Activated CD8-positive, alpha-beta T cell treated with anti-CD3 and anti-CD28 coated beads, Interleukin-2, amount 10 ng/mL, durations not matched to agents 7 days and 5 days (primary cell): ENCODE measurements around the gene PSTPIP1. TPM values are rescaled to one million over a fixed set of nuclear protein-coding genes. Genes with fewer than 3 reads are reported as not detected.
A peak's percentile ranks its signal among the peaks of the same experiment; 100 is the strongest.

Experiments used
- ATAC-seq: fragments of 150-1000 bp; cut with Tn5 transposase; one replicate; pipeline ENCODE4 v1.10.0; 2021; ENCODE audit warnings: moderate library complexity
- CTCF ChIA-PET: fragments of 350-600 bp; sonication (Branson Sonifier 250); formaldehyde crosslinking; loops from one replicate; lab custom pipeline; 2021; ENCODE audit warnings: antibody characterized with exemption; lab: Charles Lee
- POLR2A ChIA-PET: fragments of 350-600 bp; sonication (Branson Sonifier 250); formaldehyde crosslinking; loops from one replicate; lab custom pipeline; 2021; ENCODE audit warnings: antibody characterized with exemption; lab: Charles Lee
- DNase-seq: peaks from one replicate; pipeline ENCODE4 v3.0.0-alpha.2; 2020
- H3K27ac Mint-ChIP-seq: one replicate; pipeline ENCODE4 v1.8.0; 2021; ENCODE audit warnings: mild to moderate bottlenecking, mixed read lengths
- H3K27me3 Mint-ChIP-seq: one replicate; pipeline ENCODE4 v1.8.0; 2021; ENCODE audit warnings: low read depth, mixed read lengths
- H3K36me3 Mint-ChIP-seq: one replicate; pipeline ENCODE4 v1.8.0; 2021; ENCODE audit warnings: low read depth, mixed read lengths
- H3K4me1 Mint-ChIP-seq: one replicate; pipeline ENCODE4 v1.8.0; 2021; ENCODE audit warnings: low read depth, mixed read lengths
- H3K4me3 Mint-ChIP-seq: one replicate; pipeline ENCODE4 v1.8.0; 2021; ENCODE audit warnings: mild to moderate bottlenecking, mixed read lengths
- H3K9me3 Mint-ChIP-seq: one replicate; pipeline ENCODE4 v1.8.0; 2022; ENCODE audit warnings: mixed read lengths; ENCODE audit not compliant: insufficient read depth
- total RNA-seq, 2 experiments: library from RNA; stranded (reverse); gene quantifications; one replicate each; pipeline ENCODE4 v1.2.3, GENCODE V29; 2021

PSTPIP1 gene
- total RNA-seq, 2 experiments from 2014 or later: 208 to 212 TPM

DNA sequence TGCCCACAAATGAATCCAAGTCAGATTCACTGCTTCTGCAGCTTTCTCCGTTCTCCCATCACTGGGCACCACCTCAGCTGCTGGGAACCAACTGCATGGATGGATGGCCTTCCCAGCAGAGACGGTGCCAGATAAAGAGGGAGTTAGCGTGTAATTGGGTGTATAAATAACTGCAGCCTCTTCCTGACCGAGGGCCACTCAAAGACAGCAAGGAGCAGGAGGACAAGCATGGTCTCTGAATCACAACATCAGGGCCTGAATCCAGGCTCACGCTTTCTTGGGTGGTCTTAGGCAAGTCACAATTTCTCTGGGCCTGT, 44.2 kb downstream of the PSTPIP1 start:
- H3K36me3 Mint-ChIP-seq: peaks cover 77% of the 10 kb centered on the region
- no peak overlapping the region for H3K27ac Mint-ChIP-seq
- CTCF ChIA-PET: no interaction called here
- H3K4me3 Mint-ChIP-seq: no peak overlapping the region
- H3K27me3 Mint-ChIP-seq: no peaks in the 10 kb centered on the region
- peaks cover 15% of the 10 kb centered on the region for H3K9me3 Mint-ChIP-seq
- POLR2A ChIA-PET: no interaction called here
- DNase-seq (no peak), ATAC-seq (no peak)
- no peaks in the 10 kb centered on the region for H3K4me1 Mint-ChIP-seq

DNA sequence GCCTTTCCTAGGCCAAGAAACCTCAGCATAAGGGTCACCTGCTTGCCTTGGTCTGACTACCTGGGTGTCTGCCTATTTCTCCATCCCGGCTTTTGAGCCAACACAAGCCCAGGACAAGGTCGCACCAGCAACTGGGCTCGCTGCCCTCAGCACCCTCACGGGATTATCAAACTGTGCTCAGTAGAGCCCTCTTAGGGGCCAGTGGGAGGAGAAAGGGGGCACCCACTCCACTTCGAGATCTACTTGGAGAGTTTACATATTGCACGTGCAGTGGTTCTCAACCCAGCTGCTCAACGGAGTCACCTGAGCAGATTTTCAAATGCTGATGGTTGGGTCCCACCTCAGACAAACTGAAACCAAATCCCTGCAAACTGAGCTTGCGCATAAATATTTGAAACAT, 44.9 kb downstream of the PSTPIP1 start:
- DNase-seq: peak; percentile 18
- Mint-ChIP-seq H3K9me3 (peaks cover 15% of the 10 kb centered on the region), H3K27ac (no peak overlapping the region), H3K4me3 (no peak overlapping the region), H3K27me3 (no peaks in the 10 kb centered on the region), H3K4me1 (no peaks in the 10 kb centered on the region), H3K36me3 (peaks cover 77% of the 10 kb centered on the region)
- ATAC-seq: no peak
- ChIA-PET POLR2A (no interaction called here), CTCF (no interaction called here)

DNA sequence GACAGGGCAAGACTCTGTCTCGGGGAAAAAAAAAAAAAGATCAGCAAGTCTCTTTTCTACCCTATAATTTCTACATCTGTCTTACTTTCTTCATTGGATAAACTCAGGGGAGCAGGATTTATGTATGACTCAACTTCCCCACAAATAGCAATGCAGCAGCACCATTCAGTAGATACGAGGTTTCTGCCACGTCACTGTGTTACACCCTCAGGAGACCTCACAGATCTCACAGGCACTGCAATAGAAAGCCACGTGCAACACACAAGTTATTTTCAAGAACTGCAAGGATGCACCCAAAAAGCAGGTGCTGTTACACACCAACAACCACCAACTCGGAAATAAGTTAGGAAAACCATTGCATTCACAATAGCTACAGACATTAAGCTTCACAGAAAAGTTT, 45.7 kb downstream of the PSTPIP1 start:
- DNase-seq: peak; percentile 23
- no peak for ATAC-seq
- Mint-ChIP-seq H3K27me3 (no peaks in the 10 kb centered on the region), H3K27ac (peak overlapping the region; percentile 35), H3K4me1 (no peaks in the 10 kb centered on the region), H3K9me3 (peaks cover 18% of the 10 kb centered on the region), H3K4me3 (peak overlapping the region; percentile 16), H3K36me3 (peaks cover 77% of the 10 kb centered on the region)
- ChIA-PET CTCF (no interaction called here), POLR2A (interaction anchor here (1.7 kb wide), 1 partner anchor 10 kb away, joined by 4 read pairs; no protein-coding TSS in a partner anchor)

DNA sequence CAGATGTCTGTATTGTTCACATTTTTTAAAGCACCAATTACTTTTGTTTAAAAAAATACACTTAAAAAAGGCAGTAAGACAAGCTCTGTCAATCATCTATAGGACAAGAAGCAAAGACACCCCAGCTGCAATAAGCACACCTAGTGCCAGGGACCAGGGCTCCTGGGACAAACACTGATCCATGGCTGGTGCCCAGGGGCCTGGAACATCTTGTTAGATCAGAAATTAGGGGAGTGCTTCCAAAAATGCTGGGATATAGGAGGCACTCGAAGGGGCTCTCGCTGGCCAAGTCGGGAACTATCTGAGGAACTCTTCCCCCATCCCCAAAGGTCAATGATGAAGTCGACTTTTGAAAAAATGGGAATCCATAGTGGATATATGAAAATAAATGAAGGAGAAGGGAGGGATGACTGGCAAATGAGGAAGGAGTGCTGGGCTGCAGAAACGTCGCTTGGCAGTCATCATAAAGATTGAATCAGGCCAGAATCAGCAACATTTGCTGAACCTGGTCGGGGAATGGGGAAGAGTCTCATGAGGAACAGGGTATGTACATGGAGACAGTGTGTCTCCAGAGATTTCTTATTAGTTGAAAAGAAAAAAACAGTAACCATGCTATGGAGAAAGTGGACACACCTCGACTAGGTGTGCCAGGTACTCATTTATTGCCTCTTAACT, 47.5 kb downstream of the PSTPIP1 start:
- H3K36me3 Mint-ChIP-seq: peaks cover 73% of the 10 kb centered on the region
- peak overlapping the region; percentile 20 for H3K27ac Mint-ChIP-seq
- POLR2A ChIA-PET: interaction anchor here (1.2 kb wide), 1 partner anchor 9 kb away, joined by 3 read pairs; no protein-coding TSS in a partner anchor

DNA sequence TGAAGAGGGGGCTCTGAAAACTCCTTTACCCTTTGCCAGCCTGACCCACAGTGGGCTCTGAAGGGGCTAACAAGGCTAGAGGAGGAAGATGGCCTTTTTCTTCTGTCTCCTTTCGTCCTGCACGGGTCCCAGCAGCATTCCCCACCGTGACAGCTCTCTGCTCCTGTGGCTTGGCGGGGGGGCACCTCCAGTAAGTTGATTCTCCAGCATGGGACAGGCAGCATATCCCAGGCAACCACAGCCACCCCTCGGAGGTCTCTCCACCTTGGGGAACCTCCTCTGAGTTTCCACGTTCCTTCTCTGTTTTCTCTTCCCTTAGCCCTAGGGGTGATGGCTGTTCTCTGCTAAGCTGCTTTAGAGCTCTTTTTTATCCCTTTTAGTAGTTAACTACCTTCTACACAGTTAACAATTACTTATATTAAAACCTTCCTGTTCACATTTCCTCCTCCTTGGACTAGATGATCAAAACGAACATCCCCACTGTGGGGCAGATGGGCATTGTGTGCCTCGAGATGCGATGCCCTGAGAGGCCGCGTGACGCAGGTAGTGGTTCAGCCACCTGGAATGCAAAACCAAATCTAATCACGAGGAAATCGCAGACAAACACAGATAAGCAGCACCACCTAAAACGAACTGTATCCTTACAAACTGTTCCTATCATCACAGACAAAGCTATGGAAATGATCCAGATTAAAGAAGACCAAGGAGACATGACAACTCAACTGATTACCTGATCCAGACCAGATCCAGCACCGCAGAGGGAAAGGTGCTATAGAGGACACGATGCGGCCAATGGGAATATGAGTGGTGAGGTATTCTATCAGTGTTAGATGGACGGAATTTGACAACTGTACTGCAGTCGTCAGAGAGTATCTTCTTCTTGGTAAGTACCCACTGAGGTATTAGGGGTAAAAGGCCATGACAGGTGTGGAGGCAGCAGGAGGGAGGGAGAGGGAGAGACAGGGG, 48.3 kb downstream of the PSTPIP1 start:
- Mint-ChIP-seq H3K27ac (peak overlapping the region; percentile 27), H3K36me3 (peaks cover 74% of the 10 kb centered on the region), H3K4me1 (no peaks in the 10 kb centered on the region), H3K27me3 (no peaks in the 10 kb centered on the region), H3K4me3 (no peak overlapping the region), H3K9me3 (peaks cover 26% of the 10 kb centered on the region)
- peak; percentile 21 for DNase-seq
- no peak for ATAC-seq
- CTCF ChIA-PET: interaction anchor here (2.0 kb wide), 1 partner anchor 70 kb away, joined by 7 read pairs; no protein-coding TSS in a partner anchor
- POLR2A ChIA-PET: interaction anchor here (1.0 kb wide), 1 partner anchor 16 kb away, joined by 3 read pairs; no protein-coding TSS in a partner anchor

More for the DNA sequence above, 47.5 kb downstream of the PSTPIP1 start:
- CTCF ChIA-PET: interaction anchor here (2.0 kb wide), 1 partner anchor 69 kb away, joined by 7 read pairs; no protein-coding TSS in a partner anchor
- peaks cover 19% of the 10 kb centered on the region for H3K9me3 Mint-ChIP-seq
- no peaks in the 10 kb centered on the region for H3K4me1 Mint-ChIP-seq
- DNase-seq (peak; percentile 20), ATAC-seq (no peak)
- no peak overlapping the region for H3K4me3 Mint-ChIP-seq
- H3K27me3 Mint-ChIP-seq: no peaks in the 10 kb centered on the region

DNA sequence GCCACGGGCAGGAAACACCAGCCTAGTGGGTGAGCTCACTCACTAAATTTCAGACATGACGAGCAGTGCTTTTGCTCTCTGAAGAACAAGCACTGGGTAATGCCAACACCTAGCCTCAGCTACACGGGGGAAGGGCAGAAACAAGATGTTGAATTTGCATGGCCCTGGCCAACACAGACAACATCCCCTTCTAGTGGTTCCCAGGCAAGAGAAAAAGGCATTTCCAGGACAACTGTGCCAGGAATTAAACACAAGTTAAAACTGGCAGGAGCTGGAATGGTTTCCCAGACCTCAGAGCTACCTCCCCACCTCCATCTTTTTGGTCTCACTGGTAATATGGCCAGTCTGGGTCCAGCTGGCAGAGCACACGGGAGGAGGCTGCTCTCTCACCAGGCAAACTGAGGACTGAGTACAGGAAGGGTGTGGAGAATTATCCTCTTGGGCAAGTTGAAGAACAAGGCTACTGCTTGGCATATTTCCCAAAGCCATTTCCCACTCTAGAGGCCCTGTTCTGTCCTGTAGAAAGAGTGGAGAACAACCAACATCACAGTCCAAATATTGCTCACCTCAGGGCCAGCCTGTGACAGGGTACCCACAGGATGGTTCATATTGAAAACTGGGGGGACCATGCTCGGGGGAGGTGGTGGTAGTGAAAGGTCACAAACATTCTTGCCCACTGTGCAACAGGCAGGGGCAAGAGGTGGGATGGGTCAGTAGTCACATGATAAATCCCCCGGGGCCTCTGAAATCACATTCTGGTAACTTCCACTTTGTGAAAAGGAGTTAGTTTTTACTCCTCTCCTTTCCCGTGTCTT, 49.5 kb downstream of the PSTPIP1 start:
- Mint-ChIP-seq H3K4me3 (no peak overlapping the region), H3K36me3 (peaks cover 75% of the 10 kb centered on the region), H3K27me3 (no peaks in the 10 kb centered on the region), H3K27ac (no peak overlapping the region), H3K9me3 (peaks cover 26% of the 10 kb centered on the region), H3K4me1 (no peaks in the 10 kb centered on the region)
- POLR2A ChIA-PET: interaction anchor here (1.0 kb wide), 1 partner anchor 15 kb away, joined by 3 read pairs; no protein-coding TSS in a partner anchor
- ATAC-seq: no peak
- CTCF ChIA-PET: interaction anchor here (2.0 to 2.3 kb wide), 2 partner anchors 12 to 71 kb away, joined by 7 read pairs; no protein-coding TSS in a partner anchor
- peak; percentile 19 for DNase-seq

DNA sequence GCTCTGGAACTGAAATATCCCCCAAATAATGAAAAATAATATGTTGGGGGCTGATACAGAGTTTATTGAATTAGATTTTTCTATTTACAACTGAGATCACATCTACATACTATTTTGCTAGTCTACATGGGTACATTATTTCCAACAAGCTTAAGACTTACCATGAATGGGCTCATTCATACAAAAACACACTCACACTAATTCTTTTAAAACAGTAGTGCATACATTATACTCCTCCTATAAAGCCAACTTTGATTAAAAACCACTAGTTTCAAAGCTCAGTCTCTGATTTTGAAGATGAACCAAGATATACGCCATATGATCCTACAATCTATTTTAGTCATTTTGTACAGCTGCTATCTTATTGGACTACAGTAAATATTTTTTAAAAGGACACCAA, 51.1 kb downstream of the PSTPIP1 start:
- Mint-ChIP-seq H3K36me3 (peaks cover 77% of the 10 kb centered on the region), H3K27ac (no peak overlapping the region), H3K9me3 (peaks cover 21% of the 10 kb centered on the region), H3K27me3 (no peaks in the 10 kb centered on the region), H3K4me3 (no peak overlapping the region), H3K4me1 (no peaks in the 10 kb centered on the region)
- ATAC-seq (no peak), DNase-seq (no peak)
- POLR2A ChIA-PET: interaction anchor here (0.9 to 1.7 kb wide), 2 partner anchors 13 to 52 kb away, joined by 3 to 5 read pairs; no protein-coding TSS in a partner anchor
- CTCF ChIA-PET: interaction anchor here (0.9 to 2.3 kb wide), 3 partner anchors 11 to 72 kb away, joined by 3 to 7 read pairs (median 5); no protein-coding TSS in a partner anchor

DNA sequence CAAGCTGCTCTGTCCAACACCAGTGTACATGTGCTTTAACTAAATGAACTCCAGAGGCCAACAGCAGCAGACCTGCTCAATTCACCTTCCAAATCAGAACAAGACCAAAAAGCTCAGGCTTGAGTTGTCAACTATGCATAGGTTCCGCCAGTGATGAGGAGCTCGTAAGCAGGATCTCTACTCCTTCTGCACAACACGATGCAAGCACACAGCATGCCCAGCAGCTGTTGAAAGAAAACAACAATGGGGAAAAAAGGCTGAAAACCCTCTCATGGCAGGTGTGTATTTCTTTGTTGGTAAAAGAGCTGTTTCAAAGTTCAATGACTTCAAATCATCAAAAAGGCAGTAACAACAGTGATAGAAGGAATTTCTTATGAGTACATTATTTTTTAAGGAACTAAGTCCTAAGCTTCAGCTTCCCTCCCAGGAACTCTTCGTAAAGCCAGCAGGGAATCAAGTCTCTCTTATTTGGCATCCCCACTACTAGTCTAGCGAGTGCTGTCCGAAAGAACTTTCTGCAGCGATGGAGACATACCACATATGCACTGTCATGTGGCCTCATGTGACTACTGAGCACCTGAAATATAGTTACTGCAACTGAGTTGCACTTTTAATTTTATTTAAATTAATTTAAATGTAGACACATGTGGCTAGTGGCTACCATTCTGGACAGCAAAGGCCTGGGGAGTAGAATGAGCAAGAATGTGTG, 51.9 kb downstream of the PSTPIP1 start:
- no peak overlapping the region for H3K4me3 Mint-ChIP-seq
- H3K27me3 Mint-ChIP-seq: no peaks in the 10 kb centered on the region
- no peak overlapping the region for H3K27ac Mint-ChIP-seq
- DNase-seq (no peak), ATAC-seq (no peak)
- no peaks in the 10 kb centered on the region for H3K4me1 Mint-ChIP-seq
- H3K9me3 Mint-ChIP-seq: peaks cover 18% of the 10 kb centered on the region
- ChIA-PET POLR2A (interaction anchor here (1.7 kb wide), 1 partner anchor 12 kb away, joined by 5 read pairs; no protein-coding TSS in a partner anchor), CTCF (interaction anchor here (0.7 to 2.3 kb wide), 6 partner anchors 10 to 496 kb away, joined by 3 to 7 read pairs (median 4); no protein-coding TSS in a partner anchor)
- H3K36me3 Mint-ChIP-seq: peaks cover 73% of the 10 kb centered on the region

DNA sequence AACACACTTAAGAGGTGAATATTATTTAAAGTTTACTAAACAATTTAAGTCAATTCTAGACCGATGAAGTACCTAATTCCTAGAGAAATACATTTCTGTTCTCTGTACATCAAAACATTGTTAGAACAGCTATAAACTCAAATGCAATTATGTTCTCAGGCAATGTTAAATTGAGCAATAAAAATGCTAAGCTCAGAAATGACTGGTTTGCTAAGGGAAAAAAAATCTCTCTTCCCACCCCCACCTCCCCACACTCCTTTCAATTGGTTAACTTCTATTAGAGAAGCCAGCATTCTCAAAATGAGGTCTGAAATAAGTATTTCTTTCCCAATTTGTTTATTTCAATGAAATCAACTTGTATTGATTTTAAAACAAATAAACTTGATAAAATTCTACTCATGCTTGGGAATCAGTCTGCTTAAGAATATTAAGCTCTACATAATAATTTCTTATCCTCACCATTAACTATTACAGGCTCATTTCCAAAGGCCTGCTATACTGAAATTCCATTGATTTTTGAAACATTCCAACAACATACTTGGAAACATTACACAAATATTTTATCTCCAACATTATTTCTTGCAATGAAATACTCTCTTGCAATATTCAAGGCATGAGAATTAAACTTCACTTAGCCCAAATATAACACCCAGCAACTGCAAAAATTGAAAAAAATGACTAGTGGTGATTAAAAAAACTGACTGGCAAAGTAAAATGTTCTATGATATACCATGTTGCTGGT, 53.4 kb downstream of the PSTPIP1 start:
- ChIA-PET CTCF (interaction anchor here (0.7 to 0.9 kb wide), 2 partner anchors 78 to 495 kb away, joined by 3 read pairs; no protein-coding TSS in a partner anchor), POLR2A (no interaction called here)
- no peak for ATAC-seq
- H3K9me3 Mint-ChIP-seq: peaks cover 10% of the 10 kb centered on the region
- DNase-seq: no peak
- H3K36me3 Mint-ChIP-seq: peaks cover 73% of the 10 kb centered on the region
- no peaks in the 10 kb centered on the region for H3K4me1 Mint-ChIP-seq
- H3K27ac Mint-ChIP-seq: no peak overlapping the region
- no peak overlapping the region for H3K4me3 Mint-ChIP-seq
- no peaks in the 10 kb centered on the region for H3K27me3 Mint-ChIP-seq

DNA sequence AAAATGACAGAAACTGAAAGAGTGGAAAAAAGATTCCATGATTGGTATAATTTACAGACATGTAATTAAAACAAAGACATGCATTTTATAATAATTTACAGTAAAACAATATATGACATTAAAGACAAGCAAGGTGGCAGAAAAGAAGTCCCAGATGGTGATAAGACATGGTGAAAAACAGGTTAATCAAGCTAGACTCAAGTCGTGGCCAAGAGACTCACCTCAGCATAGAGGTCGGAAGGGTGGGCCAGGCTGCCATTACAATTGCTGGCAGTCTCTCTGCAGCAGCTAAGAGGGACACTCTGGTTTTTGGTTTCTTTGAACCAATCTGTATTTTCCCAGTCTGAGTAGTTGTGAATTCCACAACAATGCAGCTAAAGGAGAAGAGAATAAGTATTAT, 57.6 kb downstream of the PSTPIP1 start:
- H3K4me1 Mint-ChIP-seq: peaks cover 3% of the 10 kb centered on the region
- no peaks in the 10 kb centered on the region for H3K27me3 Mint-ChIP-seq
- ChIA-PET CTCF (interaction anchor here (1.2 to 2.0 kb wide), 3 partner anchors 10 to 79 kb away, joined by 3 to 10 read pairs (median 3); no protein-coding TSS in a partner anchor), POLR2A (no interaction called here)
- H3K27ac Mint-ChIP-seq: no peak overlapping the region
- no peak overlapping the region for H3K4me3 Mint-ChIP-seq
- peaks cover 5% of the 10 kb centered on the region for H3K9me3 Mint-ChIP-seq
- DNase-seq (no peak), ATAC-seq (no peak)
- peaks cover 41% of the 10 kb centered on the region for H3K36me3 Mint-ChIP-seq
